NCI-H146 (cell line): ENCODE measurements around the gene CX3CL1.
A peak's percentile ranks its signal among the peaks of the same experiment; 100 is the strongest.
"Not testable (repeated sequence)": the region's sequence is repeated elsewhere in the genome, so short reads cannot be mapped to it uniquely, and the experiment has no call there.

Experiments used
- DNase-seq: peaks from one replicate; lab custom pipeline; 2025; lab: John Stamatoyannopoulos, UW

The CX3CL1 gene

DNA sequence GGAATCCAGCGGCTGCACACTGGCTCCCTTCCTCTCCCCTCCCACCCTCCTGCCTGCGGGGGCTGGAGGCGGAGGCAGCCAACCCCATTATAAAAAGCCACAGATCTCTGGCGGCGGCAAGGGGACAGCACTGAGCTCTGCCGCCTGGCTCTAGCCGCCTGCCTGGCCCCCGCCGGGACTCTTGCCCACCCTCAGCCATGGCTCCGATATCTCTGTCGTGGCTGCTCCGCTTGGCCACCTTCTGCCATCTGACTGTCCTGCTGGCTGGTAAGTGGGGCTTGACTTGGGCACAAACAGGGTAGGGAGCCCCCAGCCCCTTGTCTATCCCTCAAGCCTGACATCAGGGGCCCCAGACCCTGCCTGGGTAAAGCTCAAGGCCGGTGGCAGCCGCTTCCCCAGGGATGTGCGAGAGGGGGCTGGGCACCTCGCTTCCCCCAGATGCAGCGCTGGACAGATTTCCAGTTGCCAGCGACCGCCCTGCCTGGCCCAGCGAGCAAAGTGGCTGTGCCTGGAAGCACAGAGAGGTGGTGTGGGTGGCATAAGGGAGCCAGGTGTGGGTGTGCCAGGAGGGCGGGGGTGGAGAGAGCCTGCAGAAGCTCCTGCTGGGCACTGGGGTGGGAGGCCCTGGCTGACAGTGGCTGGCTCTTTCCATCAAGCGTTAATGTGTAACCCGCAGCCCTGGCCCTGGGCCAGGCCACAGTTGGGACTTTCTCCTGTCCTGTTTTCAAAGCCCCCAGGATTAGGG is at the start of gene CX3CL1:
Gene CX3CL1 (plus strand): TSS at position 119 of the 745 bp plus-strand sequence. CDS start 79 bp downstream, at position 198.
- peak; percentile 20 for DNase-seq

- no peak for DNase-seq
Observed at GRCh38 chr16:57324749-57325148, 47.5 kb upstream of the CX3CL1 start.

- no peak for DNase-seq
Observed at GRCh38 chr16:57325458-57325857, 46.8 kb upstream of the CX3CL1 start.

GRCh38 chr16:57329718-57330327 is 42.5 kb upstream of the CX3CL1 start:
- no peak for DNase-seq

GRCh38 chr16:57331355-57331754 is 40.9 kb upstream of the CX3CL1 start:
- no peak for DNase-seq

DNA sequence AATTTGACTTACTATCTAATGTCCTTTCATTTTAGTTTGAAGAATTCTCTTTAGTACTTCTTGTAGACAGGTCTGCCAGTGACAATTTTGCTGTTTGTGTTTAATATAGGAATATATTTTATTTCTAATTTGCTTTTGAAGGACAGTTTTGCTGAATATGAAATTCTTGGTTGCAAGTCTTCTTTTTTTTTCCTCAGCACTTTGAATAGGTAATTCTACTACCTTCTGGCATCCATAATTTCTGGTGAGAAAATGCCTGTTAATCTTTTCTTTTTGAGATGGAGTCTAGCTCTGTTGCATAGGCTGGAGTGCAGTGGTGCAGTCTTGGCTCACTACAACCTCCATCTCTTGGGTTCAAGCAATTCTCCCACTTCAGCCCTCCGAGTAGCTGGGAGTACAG is 38.9 kb upstream of the CX3CL1 start:
- no peak for DNase-seq

- no peak for DNase-seq
Observed at GRCh38 chr16:57335366-57335765, 36.9 kb upstream of the CX3CL1 start.

- DNase-seq: no peak
Observed at GRCh38 chr16:57341062-57341440, 31.2 kb upstream of the CX3CL1 start.

DNA sequence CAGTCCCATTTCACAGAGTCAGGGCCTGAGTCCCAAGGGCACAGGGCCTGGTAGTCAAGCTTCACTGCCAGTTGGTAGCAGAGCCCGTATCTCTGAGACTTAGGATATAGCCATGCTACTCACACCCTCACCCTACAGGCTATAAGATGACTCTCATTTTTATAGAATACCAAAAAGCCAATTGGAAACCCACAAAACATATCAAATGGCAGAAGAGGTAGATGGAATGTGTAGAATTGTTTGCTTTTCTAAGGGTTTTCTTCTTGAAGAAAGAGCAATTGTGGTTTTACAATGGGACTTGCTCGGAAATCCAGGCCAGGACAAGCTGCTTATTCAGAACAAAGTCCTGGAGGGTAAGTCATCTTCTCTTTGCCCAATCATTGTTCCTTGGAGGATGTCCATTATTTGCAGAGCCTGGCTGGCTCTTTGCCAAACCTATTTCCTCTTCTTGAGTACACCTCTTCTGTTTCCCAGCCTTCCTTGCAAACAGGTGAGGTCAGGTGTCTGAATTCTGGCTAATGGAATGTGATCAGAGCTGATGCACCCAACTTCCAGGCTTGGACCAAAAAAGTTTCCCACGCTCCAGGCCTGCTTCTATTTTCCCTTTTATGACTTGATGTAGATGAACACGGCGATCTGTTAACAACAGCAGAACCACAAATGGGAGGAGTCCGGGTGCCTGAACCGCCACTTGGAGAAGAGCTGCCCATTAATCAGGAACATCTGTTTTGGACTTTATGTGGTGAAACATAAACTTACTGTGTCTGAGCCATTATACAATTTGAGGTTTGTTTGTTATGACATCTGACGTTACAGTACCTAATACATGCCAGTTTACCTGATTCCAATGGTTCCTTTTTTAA is 30.6 kb upstream of the CX3CL1 start:
- DNase-seq: no peak

DNA sequence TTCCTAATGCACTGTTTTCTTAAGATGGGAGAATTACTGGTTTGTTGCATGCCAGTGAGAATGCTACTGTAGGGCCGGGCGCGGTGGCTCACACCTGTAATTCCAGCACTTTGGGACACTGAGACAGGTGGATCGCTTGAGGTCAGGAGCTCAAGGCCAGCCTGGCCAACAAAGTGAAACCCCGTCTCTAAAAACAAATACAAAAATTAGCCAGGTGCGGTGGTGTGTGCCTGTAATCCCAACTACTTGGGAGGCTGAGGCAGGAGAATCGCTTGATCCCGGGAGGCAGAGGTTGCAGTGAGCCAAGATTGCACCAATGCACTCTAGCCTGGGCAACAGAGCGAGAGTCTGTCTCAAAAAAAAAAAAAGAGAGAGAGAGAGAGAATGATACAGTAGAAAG is 29.7 kb upstream of the CX3CL1 start:
- not testable (repeated sequence) for DNase-seq

DNA sequence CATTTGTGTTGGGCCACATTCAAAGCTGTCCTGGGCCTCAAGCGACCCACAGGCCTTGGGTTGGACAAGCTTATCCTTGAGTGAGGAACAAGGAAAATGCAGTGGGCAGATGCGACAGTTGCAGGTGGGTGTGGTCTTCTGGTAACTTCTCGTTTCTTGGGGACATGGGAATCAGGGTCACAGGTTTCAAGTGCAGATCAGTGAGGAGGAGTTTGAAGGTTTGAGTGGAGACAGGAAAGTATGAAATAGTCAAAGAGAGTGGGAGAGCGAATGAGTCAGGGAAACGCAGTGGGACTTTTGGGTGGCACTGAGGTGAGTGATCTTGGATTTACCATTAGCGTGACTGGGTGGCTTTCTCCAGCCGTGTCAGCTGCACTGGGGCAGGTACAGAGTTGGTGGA is 29.1 kb upstream of the CX3CL1 start:
- DNase-seq: no peak

DNA sequence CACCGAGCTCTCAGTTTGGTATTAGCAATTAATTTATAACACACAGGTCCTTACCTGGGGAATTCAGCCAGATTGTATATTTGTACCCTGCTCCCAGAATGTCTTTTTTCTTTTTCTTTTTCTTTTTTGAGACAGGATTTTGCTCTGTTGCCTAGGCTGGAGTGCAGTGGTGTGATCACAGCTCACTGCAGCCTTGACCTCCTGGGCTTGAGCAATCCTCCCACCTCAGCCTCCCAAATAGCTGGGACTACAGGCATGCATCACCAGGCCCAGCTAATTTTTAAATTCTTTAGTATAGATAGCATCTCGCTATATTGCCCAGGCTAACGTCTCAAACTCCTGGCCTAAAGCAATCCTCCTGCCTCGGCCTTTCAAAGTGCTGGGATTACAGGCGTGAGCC is 28.2 kb upstream of the CX3CL1 start:
- DNase-seq: not testable (repeated sequence)

DNA sequence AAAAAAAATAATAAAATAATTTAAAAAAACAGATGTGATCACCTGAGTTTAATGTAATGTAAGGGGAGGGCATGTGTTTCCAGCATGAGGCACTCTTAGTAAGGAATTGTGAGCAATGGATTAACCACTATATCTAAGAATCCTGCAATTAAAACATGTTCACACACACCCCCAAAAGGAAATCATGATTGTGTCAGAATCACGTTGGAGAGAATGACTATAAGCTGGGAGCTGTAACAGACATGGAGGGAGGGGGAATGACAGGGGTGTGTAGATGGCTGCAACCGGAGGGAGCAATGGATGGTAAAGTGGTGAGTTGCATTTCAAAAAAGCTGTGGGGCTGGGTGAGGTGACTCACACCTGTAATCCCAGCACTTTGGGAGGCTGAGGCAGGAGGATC is 27.3 kb upstream of the CX3CL1 start:
- no peak for DNase-seq

DNA sequence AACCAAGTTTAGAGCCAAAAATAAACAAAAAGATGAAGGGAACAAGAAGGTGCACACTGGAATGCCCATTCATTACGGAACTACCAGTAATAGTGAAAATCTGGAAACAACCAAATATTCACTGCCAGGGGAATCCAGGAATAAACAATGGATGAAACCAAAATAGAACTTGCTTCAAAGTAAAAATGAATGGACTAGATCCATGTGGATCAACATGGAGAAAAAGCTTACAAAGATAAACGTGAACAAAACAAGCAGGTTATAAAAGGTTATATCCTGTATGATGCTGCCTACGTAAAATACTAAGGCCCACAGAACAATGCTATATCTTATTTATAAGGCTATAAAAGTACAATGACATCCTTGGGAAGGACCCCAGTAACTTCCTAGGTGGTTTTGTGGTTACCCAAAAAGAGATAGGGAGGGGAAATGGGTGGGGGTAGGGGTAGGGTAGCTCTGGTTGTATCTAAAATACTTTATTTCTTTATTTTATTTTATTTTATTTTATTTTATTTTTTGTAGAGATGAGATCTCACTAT is 26.6 kb upstream of the CX3CL1 start:
- DNase-seq: no peak

DNA sequence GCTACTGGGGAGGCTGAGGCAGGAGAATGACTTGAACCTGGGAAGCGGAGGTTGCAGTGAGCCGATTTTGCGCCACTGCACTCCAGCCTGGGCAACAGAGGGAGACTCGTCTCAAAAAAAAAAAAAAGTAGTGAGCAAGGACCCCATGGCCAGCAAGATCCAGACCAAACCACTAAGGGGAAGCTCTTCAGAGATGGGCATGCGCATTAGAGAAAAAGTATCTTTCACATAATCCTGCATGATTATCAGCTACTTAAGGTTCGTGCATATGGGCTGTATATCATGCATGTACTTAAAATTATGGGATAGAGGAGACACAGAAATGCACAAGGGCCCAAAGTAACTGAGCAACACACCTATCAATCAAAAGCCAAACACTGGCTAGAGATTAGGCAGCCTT is 24.4 kb upstream of the CX3CL1 start:
- no peak for DNase-seq

DNA sequence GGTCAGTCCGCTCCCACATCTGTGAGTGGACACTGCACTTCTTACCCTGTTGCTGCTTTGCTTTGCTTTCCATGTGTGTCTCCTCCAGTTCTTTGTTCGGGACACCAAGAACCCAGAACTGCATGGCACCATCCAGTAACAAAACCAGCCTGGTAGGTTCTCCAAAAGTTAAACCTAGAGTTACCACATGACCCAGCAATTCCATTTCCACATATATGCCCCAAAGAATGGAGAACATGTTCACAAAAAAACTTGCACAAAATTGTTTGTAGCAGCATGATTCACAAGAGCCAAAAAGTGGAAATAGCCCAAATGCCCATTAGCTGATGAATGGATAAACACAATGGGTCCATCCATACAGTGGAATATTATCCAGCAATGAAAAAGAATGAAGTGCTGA is 24.0 kb upstream of the CX3CL1 start:
- no peak for DNase-seq

DNA sequence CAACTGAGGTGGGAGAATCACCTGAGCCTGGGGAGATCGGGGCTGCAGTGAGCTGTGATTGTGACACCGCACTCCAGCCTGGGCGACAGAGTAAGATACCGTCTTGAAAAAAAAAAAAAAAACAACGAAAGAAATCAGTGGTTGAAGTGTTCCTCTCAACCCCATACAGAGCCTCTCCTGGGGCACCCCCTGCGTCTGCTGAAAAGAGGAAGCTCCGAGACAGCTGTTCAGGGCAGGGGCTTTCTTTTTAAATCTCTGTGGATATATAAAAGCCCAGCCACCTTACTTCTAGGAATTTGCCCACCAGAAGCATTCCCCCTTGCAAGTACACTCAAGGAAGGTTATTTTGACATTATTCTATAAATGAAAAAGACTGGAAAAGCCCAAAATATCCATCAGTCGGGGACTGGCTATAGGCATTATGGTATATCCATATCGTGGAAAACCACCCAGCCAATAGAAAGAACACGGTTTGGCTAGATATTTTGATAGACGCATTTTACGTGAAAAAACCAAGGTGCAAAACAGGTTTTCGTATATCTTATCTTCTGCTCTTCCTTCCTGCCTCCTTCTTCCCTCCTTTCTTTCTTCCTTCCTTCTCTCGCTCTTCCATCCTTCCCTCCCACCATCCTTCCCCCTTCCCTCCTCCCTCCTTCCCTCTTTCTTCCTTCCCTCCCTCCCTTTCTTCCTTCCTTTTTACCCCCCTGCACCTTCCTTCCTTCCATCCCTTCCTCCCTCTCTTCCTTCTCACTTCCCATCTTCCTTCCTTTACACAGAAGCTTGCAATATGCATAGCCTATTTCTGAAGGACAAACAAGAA is 22.9 kb upstream of the CX3CL1 start:
- DNase-seq: no peak

- no peak for DNase-seq
Observed at GRCh38 chr16:57352636-57353047, 19.6 kb upstream of the CX3CL1 start.

DNA sequence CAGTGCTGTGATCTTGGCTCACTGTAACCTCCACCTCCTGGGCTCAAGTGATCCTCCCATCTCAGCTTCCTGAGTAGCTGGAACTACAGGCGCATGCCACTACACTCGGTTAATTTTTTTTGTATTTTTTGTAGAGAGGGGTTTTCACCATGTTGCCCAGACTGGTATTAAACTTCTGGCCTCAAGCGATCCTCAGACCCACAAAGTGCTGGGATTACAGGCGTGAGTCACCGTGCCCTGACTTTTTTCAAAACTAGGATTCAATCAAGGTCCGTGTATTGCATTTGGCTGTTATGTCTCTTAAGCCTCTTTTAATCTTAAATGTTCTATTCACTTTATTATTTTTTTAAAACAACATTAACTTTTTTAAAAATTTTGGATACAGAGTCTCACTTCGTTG is 18.0 kb upstream of the CX3CL1 start:
- no peak for DNase-seq

- DNase-seq: no peak
Observed at GRCh38 chr16:57355898-57356414, 16.3 kb upstream of the CX3CL1 start.

DNA sequence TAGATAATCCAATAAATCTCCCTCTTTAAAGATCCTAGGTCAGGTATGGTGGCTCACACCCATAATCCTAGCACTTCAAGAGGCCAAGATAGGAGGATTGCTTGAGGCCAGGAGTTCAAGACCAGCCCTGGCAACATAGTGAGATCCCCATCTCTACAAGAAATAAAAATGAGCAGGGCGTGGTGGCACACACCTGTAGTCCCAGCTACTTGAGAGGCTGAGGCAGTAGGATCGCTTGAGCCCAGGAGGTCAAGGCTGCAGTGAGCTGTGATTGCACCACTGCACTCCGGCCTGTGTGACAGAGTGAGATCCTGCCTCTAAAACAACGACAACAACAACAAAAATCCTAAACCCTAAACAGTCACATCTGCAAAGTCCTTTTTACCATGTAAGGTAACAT is 15.7 kb upstream of the CX3CL1 start:
- DNase-seq: no peak
